ENCODE results near the gene CDH12.

Gene CDH12

GRCh38 chr5:22605473-22605872, 247.7 kb downstream of the CDH12 start:
- peaks cover 12 to 20% (median 15%) of the 10 kb centered on the region in 11 experiments; a peak in 20 of 22 replicates for H3K9me3 ChIP-seq (replicated peaks in 1 of 11)
- TF ChIP-seq Cebpa-rat (IDR thresholded peaks at IDR 0.05): no peak
- H3K36me3 ChIP-seq: no peaks in the 10 kb centered on the region
- no peak overlapping the region for H3K9ac ChIP-seq
- no peaks in the 10 kb centered on the region for H3K4me1 ChIP-seq
- H3K27ac ChIP-seq: no peak overlapping the region
- no peak overlapping the region for H3K4me2 ChIP-seq
- no peaks in the 10 kb centered on the region for H4K20me1 ChIP-seq
- H3K27me3 ChIP-seq: no peaks in the 10 kb centered on the region
- H3K4me3 ChIP-seq: no peak overlapping the region

GRCh38 chr5:22604711-22605110, 248.4 kb downstream of the CDH12 start:
- Histone ChIP-seq H3K36me3 (no peaks in the 10 kb centered on the region), H4K20me1 (no peaks in the 10 kb centered on the region), H3K4me1 (no peaks in the 10 kb centered on the region), H3K4me2 (no peak overlapping the region), H3K27me3 (no peaks in the 10 kb centered on the region), H3K4me3 (no peak overlapping the region), H3K9ac (no peak overlapping the region), H3K27ac (no peak overlapping the region), H3K9me3 (replicated peaks in 1 of 11) (peaks cover 12 to 20% (median 15%) of the 10 kb centered on the region in 11 experiments; a peak in 20 of 22 replicates)
- TF ChIP-seq Cebpa-rat (IDR thresholded peaks at IDR 0.05): no peak

DNA sequence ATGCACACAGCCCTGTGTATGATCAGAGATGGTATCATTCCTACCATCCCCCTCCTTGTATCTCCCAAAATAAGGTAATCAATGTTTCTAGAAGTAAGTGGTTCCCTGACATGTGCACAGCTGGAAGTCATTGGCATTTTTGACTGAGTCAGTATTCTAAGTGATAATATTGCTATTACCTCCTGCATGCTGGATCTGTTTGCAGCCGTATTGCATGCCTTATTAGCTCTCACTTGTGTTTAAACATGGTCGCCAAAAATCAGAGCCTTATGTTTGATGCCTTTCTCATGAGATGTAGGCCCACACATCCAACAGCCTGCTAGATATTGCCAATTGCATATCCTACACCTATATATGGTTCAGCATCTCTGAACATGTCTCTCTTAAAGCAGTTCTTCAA, 254.3 kb downstream of the CDH12 start:
- no peaks in the 10 kb centered on the region for H3K4me1 ChIP-seq
- no peak overlapping the region for H3K9ac ChIP-seq
- H3K4me3 ChIP-seq: no peak overlapping the region
- H3K27ac ChIP-seq: no peak overlapping the region
- no peak overlapping the region for H3K4me2 ChIP-seq
- H3K27me3 ChIP-seq: no peaks in the 10 kb centered on the region
- H3K36me3 ChIP-seq: no peaks in the 10 kb centered on the region
- TF ChIP-seq Cebpa-rat (IDR thresholded peaks at IDR 0.05): no peak
- H3K9me3 ChIP-seq (replicated peaks in 1 of 11): no peaks in the 10 kb centered on the region
- H4K20me1 ChIP-seq: no peaks in the 10 kb centered on the region

DNA sequence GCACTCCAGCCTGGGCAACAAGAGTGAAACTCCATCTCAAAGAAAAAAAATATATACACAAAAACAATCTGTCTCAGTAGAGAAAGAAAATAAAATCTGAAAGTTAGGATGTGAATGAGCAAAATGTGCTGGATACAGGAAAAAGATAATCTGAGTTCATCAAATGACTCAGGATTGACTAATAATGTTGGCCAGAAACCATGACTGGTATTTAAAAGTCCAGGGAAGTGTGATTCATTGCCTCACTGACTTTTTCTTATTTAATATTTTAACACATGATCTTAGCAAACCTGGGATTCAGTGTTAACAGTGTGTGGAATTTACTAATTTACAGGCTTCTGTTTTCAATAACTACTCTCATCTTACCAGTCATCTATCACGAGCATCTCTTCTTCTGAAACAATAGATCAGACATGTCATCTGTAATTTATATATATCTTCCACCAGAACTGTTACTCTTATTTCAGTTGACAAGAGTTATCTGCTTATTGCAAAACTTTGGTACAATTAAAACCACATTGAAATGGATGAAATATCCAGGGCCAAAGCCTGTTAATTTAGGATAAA, 256.7 kb downstream of the CDH12 start:
- no peaks in the 10 kb centered on the region for H3K4me1 ChIP-seq
- H3K27ac ChIP-seq: no peak overlapping the region
- no peaks in the 10 kb centered on the region for H4K20me1 ChIP-seq
- no peaks in the 10 kb centered on the region for H3K9me3 ChIP-seq (replicated peaks in 1 of 11)
- no peak for TF ChIP-seq Cebpa-rat (IDR thresholded peaks at IDR 0.05)
- no peak overlapping the region for H3K9ac ChIP-seq
- no peaks in the 10 kb centered on the region for H3K36me3 ChIP-seq
- H3K27me3 ChIP-seq: no peaks in the 10 kb centered on the region
- 0 out of 22 replicates have a peak overlapping the region, but pooled peaks of 1 of the 11 experiments have one; percentile 11 for H3K4me2 ChIP-seq
- no peak overlapping the region for H3K4me3 ChIP-seq

GRCh38 chr5:22594491-22594890, 258.7 kb downstream of the CDH12 start:
- TF ChIP-seq Cebpa-rat (IDR thresholded peaks at IDR 0.05): no peak
- Histone ChIP-seq H3K27ac (no peak overlapping the region), H3K4me3 (no peak overlapping the region), H3K9ac (no peak overlapping the region), H3K4me2 (no peak overlapping the region), H3K9me3 (replicated peaks in 1 of 11) (no peaks in the 10 kb centered on the region), H3K36me3 (no peaks in the 10 kb centered on the region), H3K27me3 (no peaks in the 10 kb centered on the region), H4K20me1 (no peaks in the 10 kb centered on the region), H3K4me1 (no peaks in the 10 kb centered on the region)

DNA sequence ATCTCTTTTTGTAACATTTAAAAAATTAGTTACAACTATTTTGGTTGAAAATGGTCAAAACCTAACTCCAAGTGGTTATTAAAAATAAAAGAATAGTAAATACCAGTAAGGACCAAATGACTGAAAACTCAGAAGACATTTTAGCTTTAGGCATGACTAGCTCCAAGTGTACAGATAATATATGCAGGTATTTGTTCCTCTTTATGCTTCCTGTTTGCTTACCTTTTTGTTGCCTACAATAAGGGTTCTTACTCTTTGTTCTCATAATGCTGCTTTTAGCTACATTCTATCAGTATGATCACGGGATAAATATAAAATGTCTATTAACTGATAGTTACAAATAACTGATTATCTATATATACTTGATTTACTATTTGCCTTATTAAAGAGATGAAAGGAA, 259.6 kb downstream of the CDH12 start:
- no peaks in the 10 kb centered on the region for H4K20me1 ChIP-seq

GRCh38 chr5:22591461-22591860, 261.7 kb downstream of the CDH12 start:
- no peak for TF ChIP-seq Cebpa-rat (IDR thresholded peaks at IDR 0.05)
- Histone ChIP-seq H3K9me3 (replicated peaks in 1 of 11) (no peaks in the 10 kb centered on the region), H3K27ac (no peak overlapping the region), H3K4me1 (no peaks in the 10 kb centered on the region), H4K20me1 (no peaks in the 10 kb centered on the region), H3K4me3 (no peak overlapping the region), H3K27me3 (no peaks in the 10 kb centered on the region), H3K36me3 (no peaks in the 10 kb centered on the region), H3K9ac (no peak overlapping the region), H3K4me2 (no peak overlapping the region)

More for the DNA sequence above, 259.6 kb downstream of the CDH12 start:
- Histone ChIP-seq H3K27me3 (no peaks in the 10 kb centered on the region), H3K9ac (no peak overlapping the region), H3K36me3 (no peaks in the 10 kb centered on the region), H3K4me2 (no peak overlapping the region), H3K4me3 (no peak overlapping the region), H3K4me1 (no peaks in the 10 kb centered on the region), H3K9me3 (replicated peaks in 1 of 11) (no peaks in the 10 kb centered on the region), H3K27ac (no peak overlapping the region)
- no peak for TF ChIP-seq Cebpa-rat (IDR thresholded peaks at IDR 0.05)

DNA sequence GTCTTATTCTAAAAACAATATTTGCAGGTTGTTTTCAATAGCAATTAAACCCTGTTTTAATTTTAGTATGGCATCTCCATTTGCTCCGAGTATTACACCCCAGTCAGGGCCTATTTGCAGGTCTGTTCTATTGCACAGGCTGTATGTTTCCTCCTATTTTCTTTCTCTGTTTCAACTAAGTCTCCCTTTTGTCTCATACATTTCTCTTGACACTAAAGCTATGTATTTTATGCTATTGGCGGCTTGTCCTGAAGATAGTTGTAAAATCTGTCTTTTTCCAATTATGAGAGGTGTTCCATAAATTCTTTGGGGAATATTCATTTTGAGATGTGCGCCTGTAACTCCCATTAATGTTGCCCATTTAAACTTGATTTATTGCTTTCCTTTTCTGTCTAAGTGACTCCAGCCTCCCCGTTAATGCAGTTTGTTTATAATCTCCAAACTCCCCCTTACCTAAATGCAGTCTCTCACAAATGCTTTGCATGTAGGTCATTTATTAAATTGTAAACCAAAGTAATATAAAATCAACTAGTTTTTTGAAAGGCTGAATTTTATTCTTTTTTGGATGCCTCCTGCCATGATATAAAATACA, 262.4 kb downstream of the CDH12 start:
- no peak for TF ChIP-seq Cebpa-rat (IDR thresholded peaks at IDR 0.05)
- Histone ChIP-seq H3K4me1 (no peaks in the 10 kb centered on the region), H3K36me3 (no peaks in the 10 kb centered on the region), H4K20me1 (no peaks in the 10 kb centered on the region), H3K4me2 (no peak overlapping the region), H3K27me3 (no peaks in the 10 kb centered on the region), H3K9ac (no peak overlapping the region), H3K4me3 (no peak overlapping the region), H3K9me3 (replicated peaks in 1 of 11) (no peaks in the 10 kb centered on the region), H3K27ac (no peak overlapping the region)

DNA sequence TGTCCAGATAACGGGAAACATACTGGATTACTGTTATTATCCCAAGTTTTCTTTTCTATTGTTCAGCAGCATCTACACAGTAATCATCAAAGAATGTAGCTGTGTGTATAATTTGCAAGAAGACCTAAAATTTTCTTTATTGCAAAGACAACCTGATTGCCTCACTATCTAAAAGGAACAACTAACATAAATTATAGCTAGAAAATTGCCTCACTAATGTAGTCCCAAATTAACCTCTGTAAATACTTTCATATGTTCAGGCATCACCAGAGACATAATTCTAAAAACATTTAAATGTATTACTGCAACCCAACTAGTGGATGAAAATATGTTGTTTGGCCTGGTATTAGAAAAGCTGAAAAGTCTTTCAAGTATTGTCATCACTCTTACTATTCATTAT, 275.4 kb downstream of the CDH12 start:
- H3K4me1 ChIP-seq: no peaks in the 10 kb centered on the region
- no peaks in the 10 kb centered on the region for H3K36me3 ChIP-seq
- no peak overlapping the region for H3K4me3 ChIP-seq
- H3K9ac ChIP-seq: no peak overlapping the region
- TF ChIP-seq Cebpa-rat (IDR thresholded peaks at IDR 0.05): no peak
- H3K27me3 ChIP-seq: no peaks in the 10 kb centered on the region
- H3K4me2 ChIP-seq: no peak overlapping the region
- H4K20me1 ChIP-seq: no peaks in the 10 kb centered on the region
- no peaks in the 10 kb centered on the region for H3K9me3 ChIP-seq (replicated peaks in 1 of 11)
- H3K27ac ChIP-seq: no peak overlapping the region

- no peak for TF ChIP-seq Cebpa-rat (IDR thresholded peaks at IDR 0.05)
- H3K4me1 ChIP-seq: no peaks in the 10 kb centered on the region
- no peak overlapping the region for H3K4me2 ChIP-seq
Observed at GRCh38 chr5:22577006-22577405, 276.1 kb downstream of the CDH12 start.

More at GRCh38 chr5:22577006-22577405, 276.1 kb downstream of the CDH12 start:
- Histone ChIP-seq H3K27me3 (no peaks in the 10 kb centered on the region), H3K36me3 (no peaks in the 10 kb centered on the region), H3K9ac (no peak overlapping the region), H4K20me1 (no peaks in the 10 kb centered on the region), H3K4me3 (no peak overlapping the region), H3K27ac (no peak overlapping the region), H3K9me3 (replicated peaks in 1 of 11) (no peaks in the 10 kb centered on the region)
